ENCODE results near the gene TEX13D.

DNA sequence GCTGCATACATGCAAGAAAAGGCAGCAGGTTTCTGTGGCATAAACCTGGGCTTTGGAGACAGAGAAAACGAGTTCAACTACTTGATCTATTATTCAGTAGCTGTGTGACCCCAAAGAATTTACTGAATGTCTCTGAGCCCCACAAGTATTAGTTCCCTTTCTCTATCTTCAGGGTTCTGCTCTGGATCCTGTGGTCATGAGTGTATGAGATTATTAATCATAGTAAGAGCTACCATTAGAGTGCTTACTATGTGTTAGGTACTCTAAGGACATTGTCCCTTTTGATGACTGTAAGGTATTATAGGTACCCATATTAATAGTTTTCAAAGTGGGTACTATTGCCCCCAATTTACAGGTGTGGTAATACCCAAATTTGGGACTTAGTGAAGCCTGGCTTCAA is 5.5 kb downstream of the TEX13D start:
- TF ChIP-seq EP300 (IDR thresholded peaks at IDR 0.05) = no peak
- TF ChIP-seq, protein P1, sequence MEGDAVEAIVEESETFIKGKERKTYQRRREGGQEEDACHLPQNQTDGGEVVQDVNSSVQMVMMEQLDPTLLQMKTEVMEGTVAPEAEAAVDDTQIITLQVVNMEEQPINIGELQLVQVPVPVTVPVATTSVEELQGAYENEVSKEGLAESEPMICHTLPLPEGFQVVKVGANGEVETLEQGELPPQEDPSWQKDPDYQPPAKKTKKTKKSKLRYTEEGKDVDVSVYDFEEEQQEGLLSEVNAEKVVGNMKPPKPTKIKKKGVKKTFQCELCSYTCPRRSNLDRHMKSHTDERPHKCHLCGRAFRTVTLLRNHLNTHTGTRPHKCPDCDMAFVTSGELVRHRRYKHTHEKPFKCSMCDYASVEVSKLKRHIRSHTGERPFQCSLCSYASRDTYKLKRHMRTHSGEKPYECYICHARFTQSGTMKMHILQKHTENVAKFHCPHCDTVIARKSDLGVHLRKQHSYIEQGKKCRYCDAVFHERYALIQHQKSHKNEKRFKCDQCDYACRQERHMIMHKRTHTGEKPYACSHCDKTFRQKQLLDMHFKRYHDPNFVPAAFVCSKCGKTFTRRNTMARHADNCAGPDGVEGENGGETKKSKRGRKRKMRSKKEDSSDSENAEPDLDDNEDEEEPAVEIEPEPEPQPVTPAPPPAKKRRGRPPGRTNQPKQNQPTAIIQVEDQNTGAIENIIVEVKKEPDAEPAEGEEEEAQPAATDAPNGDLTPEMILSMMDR (IDR thresholded peaks at IDR 0.05) = no peak

All from tibial nerve (tissue), 4 donors.